Sciatic nerve (tissue), 2 donors: Measurements from ENCODE around the gene CAPN7. TPM values are rescaled to one million over a fixed set of nuclear protein-coding genes. Genes with fewer than 3 reads are reported as not detected.

Experiments used
- ATAC-seq: fragments of 200-7000 bp; cut with Tn5 transposase; one replicate; pipeline ENCODE4 v1.9.1; 2020; ENCODE audit warnings: mild to moderate bottlenecking, moderate library complexity
- DNase-seq: peaks from one replicate; pipeline ENCODE4 v3.0.0-alpha.2; 2020; ENCODE audit warnings: low spot score
- intact Hi-C: fragments of 100-400 bp; cut with DNase I; formaldehyde crosslinking; loops from one replicate; pipeline ENCODE4 v1.14.2; 2022
- total RNA-seq: library from RNA; stranded (reverse); fragmentation: NEBNext Ultra II Directional; extraction: Animal tissue kit (Norgen Biotek cat#: 25700); gene quantifications from one replicate; pipeline ENCODE4 v1.2.1, GENCODE V29; 2021
- donor health status: DM: no; HTN: no; CAD: no.
- donor health status: DM: no; HTN: no; CAD: no.

Gene CAPN7
- total RNA-seq, 1 donor from 2014 or later, result 68.4 TPM

DNA sequence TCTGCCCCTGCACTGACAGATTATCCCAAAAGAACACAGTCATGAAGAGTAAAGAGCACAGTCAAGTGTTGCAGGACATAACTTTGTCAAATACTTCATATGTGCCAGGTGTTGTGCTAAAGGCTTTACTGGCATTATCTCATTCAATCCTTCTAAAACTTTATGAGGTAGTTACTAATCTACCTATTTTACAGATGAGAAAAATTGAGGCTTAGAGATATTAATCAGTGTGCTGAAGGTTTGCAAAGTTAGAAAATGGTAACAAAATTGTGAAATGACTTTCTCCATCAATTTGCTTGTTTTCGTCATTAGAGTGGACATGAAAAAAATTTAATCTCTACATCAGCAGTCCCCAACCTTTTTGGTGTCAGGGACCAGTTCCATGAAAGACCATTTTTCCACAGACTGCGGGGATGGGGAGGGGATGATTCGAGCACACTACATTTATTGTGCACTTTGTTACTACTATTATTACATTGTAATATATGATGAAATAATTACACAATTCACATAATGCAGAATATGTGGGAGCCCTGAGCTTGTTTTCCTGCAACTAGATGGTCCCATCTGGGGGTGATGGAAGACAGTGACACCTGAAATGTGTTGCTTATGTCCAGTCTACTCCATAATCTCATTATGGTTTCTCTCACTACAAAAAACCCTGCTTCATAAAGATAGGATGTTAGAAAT lies 8.6 kb upstream of the CAPN7 start:
- DNase-seq (no peak), ATAC-seq (no peak)
- intact Hi-C loops, result loop anchor here (10.0 kb wide), 1 partner anchor 357 kb away; no protein-coding TSS in a partner anchor

DNA sequence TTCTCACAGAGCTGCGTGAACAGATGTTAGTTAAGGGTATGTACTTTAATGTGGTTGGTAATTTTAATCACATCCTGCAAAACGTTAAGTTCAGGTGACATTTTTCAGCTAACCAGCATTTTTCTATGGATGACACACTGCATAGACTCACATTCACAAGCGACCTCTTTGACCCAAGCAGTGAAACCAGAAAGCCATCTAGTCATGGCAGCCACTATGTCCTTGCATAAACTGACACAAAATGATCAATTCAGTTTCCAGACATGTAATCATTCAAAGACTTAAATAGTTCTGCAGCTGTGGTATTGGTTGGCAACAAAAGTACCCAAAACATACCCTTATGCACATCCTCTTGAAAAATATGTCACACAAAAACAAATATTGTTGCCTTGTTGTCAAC lies 7.4 kb upstream of the CAPN7 start:
- intact Hi-C loops, result loop anchor here (10.0 kb wide), 1 partner anchor 356 kb away; no protein-coding TSS in a partner anchor
- DNase-seq (no peak), ATAC-seq (no peak)

DNA sequence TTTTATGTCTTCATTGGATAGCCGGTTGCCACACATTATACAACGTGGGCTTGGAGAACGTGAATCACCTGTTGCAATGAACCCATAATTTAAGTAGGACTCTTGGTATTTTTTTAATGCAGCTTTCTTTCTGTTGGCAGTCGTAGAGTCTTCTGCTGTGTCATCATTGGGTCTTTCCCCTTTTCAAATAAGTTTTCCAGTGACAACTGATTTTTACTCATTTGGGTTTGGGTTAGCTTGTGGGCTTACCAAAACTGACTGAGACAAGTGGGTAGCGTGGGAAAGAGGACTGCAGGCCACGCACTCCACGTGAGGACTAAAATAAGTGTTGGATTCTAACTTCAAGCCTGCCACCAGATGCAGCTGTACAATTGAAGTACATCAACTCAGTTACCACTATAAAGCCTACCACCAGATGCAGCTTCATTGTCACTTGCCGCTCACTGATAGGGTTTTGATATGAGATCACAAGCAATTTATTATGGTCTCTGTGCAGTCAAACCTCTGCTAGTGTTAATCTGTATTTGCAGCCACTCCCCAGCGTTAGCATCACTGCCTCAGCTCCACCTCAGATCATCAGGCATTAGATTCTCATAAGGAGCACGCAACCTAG lies 6.4 kb upstream of the CAPN7 start:
- intact Hi-C loops, result loop anchor here (10.0 kb wide), 1 partner anchor 355 kb away; no protein-coding TSS in a partner anchor
- no peak for ATAC-seq

DNA sequence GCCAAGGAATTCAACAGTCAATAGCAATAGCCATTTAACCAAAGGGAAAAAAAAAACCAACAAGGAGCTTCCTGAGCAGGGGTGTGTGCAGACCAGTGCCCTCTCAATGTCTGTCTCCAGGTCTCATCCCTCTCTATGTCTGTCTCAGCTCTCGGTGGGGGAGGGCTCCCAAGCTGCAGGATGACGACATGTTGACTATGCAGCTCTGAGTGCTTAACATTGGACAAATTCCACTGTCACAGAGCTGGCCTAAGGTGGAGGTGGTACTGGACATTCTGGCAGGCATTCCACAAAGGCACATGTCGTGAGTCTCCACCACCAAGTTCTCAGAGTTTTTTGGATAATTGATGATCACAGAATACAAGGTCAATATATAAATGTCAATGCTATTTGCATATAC lies 2.0 kb upstream of the CAPN7 start:
- intact Hi-C loops, result no loop called here

More for the DNA sequence above, 6.4 kb upstream of the CAPN7 start:
- DNase-seq, result no peak

DNA sequence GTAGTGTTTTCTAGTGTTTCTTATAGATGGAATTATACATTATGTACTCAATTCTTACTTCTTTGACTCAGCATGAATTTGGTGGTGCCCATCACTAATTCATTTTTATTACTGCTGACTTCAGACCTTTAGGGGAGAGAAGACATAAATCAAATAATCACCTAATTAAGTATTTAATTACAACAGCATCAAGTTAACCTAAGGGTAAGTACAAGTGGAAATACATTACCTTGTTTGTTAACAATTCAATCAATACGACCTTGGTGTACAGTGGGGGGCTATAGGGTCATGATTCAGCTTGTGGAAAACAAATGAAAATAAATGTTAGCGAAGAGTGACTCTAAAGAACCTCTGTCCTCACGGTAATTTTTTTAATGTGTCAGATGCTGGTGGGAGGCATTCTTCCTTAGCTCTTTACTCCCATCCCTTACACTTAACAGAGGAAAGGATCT lies 538 bp upstream of the CAPN7 start:
- intact Hi-C loops, result no loop called here
- DNase-seq, result no peak
- ATAC-seq, result no peak

More for the DNA sequence above, 2.0 kb upstream of the CAPN7 start:
- DNase-seq (no peak), ATAC-seq (no peak)

DNA sequence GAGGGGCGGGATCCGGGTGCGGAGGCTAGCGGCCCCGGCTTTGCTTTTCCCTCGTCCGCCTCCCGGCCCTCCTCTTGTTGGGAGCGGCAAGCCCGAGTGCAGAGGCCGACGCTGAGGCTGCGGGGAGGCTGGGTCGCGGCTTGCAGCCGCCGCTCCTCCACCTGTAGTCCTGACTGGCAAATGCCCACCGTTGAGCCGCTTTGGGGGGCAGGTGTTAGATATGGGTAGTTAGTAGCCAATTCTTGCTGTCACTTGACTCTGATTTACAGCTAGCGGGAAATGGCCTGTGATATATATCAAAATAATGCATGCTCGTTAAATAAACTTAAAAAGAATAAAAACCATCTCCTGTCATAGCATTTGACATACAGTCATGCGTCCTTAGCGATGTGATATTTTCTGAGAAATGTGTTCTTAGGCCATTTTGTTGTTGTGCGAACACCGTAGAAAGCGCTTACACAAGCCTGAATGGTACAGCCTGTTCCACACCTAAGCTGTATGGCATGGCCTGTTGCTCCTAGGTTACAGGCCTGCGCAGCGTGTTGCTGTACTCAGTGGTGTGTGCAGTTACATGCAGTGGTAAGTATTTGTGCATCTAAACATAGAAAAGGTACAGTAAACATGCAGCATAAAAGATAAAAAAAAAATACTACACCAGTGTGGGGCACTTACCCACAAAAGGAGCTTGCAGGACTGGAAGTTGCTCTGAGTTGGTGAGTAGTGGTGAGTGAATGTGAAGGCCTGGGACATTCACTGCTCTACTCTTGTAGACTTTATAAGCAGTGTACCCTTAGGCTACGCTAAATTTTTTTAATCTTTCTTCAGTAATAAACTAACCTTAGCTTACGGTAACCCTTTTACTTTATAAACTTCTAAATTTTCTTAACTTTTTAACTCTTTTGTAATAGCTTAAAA lies 873 bp downstream of the CAPN7 start:
- ATAC-seq (peak; percentile 65), DNase-seq (no peak)
- intact Hi-C loops, result no loop called here

DNA sequence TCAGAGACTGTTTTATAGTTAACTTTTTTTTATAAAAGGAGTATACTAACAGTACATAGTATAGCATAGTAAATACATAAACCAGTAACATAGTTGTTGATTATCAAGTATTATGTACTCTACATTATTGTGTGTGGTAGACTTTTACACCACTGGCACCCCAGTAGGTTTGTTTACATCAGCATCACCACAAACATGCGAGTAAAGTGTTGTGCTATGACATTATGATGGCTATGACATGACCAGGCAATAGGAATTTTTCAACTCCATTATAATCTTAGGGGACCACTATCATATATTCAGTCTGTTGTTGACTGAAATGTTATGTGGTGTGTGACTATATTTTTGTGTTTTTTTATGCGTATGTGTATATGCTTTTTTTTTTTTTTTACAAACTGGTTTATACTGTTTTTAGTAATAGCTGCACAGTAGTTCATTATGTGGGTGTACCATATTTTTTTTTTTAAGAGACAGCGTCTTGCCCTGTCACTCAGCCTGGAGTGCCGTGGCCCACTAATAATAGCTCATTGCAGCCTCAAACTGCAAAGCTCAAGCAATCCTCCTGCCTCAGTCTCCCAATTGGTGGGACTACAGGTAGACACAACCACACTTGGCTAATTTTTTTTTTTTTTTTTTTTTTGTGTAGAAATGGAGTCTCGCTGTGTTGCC lies 1.9 kb downstream of the CAPN7 start:
- intact Hi-C loops, result no loop called here

DNA sequence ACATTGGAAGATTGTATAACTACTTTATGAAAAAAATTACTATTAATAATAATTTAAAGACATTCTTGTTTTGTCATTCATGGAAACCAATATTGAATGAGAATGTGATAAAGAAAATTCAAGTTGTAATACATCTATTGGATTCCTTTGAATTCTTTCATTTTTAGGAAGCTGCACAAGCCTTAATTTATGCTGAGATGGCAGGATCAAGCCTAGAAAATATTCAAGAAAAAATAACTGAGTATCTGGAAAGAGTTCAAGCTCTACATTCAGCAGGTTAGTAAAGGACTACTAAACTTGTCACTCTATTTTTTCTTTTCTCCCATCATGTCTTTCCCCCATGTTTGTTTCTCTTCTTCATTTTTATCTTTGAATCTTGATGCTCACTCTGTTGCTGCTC lies 5.9 kb downstream of the CAPN7 start:
- intact Hi-C loops, result no loop called here
- ATAC-seq (no peak), DNase-seq (no peak)

More for the DNA sequence above, 1.9 kb downstream of the CAPN7 start:
- ATAC-seq, result no peak
- DNase-seq, result no peak

DNA sequence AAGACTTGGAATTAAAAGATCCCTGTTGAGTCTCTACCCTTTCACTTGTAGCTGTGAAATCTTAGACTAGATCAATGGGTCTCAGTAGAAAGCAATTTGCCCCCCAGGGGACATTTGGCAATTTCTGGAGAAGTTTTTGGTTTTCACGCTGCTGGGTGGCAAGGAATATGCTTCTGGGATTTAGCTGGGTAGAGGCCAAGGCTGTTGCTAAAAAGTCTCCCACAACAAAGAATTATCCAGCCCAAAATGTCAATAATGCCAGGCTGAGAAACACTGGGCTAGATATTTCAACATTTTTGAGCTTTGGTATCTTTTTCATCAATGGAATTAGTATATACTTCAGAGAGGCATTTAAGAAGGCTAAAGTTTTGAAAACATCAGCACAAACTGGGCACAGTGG lies 8.7 kb downstream of the CAPN7 start:
- peak; percentile 13 for ATAC-seq
- intact Hi-C loops, result no loop called here
- no peak for DNase-seq

DNA sequence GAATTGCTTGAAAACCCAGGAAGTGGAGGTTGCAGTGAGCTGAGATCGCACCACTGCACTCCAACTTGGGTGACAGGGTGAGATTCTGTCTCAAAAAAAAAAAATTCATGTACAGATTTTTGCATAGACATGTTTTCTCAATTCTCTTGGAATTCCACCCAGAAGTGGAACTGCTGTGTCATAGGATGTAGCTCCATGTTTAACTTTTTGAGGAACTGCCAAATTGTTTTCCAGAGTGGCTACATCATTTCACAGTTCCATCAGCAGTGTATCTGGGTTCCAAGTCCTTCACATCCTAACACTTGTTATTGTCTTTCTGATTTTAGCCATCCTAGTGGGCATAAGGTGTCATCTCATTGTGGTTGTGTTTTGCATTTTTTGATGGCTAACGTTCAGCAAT lies 9.9 kb downstream of the CAPN7 start:
- ATAC-seq (no peak), DNase-seq (no peak)
- intact Hi-C loops, result no loop called here

DNA sequence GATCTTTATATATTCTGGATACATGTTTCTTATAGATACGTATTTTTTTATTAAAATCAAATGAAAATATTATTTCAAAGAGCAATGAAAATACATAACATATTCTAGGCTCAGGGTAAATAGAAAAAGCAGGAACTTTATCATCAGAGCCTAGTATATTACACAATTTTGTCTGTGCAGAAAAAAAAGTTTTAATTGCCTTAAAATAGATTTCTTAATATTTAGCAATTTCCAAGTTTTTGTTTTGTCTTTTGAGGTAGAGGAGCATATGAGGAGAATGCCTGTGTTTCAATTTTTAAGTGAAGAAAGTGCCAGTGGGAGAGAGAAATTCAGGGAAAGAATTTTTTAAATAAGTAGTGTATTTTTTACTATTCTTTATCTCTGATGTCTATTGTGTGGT lies 10.5 kb downstream of the CAPN7 start:
- DNase-seq (no peak), ATAC-seq (no peak)
- intact Hi-C loops, result no loop called here

DNA sequence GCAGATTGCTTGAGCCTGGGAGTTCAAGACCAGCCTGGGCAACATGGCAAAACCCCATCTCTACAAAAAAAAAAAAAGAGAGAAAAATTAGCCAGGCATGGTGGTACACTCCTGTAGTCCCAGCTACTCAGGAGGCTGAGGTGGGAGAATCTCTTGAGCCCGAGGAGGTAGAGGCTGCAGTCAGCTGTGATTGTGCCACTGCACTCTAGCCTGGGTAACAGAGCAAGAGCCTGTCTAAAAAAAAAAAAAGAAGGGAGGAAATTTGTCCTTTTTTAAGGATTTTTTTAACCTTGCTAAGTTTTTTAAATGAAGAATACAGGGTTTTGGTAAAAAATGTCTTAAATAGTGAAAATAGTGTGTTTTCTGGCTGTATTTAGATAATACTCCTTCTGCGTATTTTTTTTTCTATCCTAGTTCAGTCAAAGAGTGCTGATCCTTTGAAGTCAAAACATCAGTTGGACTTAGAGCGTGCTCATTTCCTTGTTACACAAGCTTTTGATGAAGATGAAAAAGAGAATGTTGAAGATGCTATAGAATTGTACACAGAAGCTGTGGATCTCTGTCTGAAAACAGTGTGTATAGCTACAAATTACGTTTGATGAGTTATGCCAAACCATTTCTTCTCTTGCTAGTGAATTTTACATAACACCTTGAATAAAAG lies 11.1 kb downstream of the CAPN7 start:
- no peak for DNase-seq
- no peak for ATAC-seq
- intact Hi-C loops, result no loop called here

DNA sequence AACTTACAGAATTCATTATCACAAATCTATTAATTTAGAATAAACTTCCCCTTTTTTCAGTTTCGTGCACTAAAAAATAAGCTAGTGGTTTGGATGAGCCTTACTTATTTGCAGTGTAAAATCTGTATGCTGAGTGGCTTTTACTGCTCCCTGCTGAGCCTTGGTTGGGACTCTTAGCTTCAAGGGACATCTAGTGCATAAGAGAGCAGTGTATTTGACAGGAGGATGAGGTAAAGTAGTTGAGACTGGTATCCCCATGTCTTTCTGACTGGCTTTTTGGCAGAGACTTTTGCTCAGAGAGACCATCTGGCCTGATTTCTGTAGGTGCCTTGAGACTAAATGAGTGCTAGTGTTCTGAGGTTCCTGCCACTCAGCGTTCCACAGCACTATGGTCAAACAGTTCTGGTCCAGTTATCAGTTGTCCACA lies 11.8 kb downstream of the CAPN7 start:
- intact Hi-C loops, result no loop called here
- ATAC-seq (no peak), DNase-seq (no peak)

DNA sequence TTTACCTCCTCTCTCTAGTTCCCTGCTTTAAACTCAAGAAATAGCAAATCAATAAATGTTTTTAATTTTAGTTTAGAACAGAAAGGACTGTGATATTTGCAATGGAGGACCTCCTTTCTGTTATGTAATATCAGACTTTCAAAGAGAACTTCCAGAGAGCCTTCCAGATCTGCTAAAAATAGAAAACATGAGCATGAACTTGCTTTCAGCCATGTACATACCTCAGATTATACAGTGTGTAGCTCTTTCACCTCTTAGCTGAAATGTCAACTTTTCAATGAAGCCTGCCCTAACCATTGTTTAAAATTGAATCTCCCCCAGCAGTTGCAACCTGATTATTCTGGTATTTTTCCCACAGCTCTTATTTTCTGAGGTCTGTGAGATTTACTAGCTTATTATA lies 12.6 kb downstream of the CAPN7 start:
- DNase-seq (no peak), ATAC-seq (no peak)
- intact Hi-C loops, result no loop called here

DNA sequence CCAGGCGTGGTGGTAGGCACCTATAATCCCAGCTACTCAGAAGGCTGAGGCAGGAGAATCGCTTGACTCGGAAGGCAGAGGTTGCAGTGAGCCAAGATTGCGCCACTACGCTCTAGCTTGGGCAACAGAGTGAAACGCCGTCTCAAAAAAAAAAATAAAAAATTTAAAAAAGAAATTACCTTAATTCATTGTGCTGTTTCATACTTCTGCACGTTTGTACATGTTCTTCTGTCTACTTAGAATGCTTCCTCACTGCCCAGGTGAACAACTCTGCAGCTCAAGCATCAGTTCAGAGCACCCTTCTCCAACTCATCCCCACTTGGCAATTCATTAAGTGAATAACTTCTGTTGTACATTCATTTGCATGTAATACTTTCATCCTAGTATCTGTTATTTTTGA lies 14.0 kb downstream of the CAPN7 start:
- intact Hi-C loops, result no loop called here
- no peak for DNase-seq
- no peak for ATAC-seq

DNA sequence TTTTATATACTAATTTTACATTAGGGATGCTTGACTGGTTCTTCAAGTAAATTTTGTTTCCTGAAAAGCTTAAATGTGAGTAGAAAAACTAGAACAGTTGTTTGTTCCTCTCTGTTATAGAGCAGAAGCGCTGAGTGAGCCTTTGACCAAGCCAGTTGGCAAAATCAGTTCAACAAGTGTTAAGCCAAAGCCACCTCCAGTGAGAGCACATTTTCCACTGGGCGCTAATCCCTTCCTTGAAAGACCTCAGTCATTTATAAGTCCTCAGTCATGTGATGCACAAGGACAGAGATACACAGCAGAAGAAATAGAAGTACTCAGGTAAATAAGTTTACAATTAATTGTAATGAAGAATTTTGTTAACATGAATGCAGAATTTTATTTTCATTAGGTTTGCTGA lies 14.6 kb downstream of the CAPN7 start:
- ATAC-seq (no peak), DNase-seq (no peak)
- intact Hi-C loops, result no loop called here

DNA sequence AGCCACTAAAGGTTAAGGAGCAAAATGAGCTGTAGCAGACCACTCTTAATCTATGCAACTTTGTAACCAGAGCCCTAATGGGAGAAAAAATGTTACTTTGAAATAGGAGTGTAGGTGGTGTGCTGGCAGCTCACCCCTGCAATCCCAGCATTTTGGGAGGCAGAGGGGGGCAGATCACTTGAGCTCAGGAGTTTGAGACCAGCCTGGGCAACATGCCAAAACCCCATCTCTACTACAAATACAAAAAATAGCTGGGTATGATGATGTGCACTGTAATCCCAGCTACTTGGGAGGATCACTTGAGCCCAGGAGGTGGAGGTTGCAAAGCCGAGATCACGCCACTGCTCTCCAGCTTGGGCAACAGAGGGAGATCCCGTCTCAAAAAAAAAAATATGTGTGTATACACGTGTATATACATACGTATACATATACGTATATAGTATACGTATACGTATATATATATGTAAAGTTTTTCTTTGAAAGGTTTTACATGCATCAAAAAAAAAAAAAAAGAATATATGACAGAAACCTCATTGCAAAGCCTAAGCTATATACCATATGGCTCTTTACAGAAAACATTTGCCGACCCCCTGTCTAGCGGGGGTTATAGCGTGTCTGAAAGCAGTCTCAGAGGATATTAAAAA lies 15.7 kb downstream of the CAPN7 start:
- ATAC-seq (no peak), DNase-seq (no peak)
- intact Hi-C loops, result no loop called here
